Measurements from ENCODE around the gene FYN.

FYN gene

GRCh38 chr6:111730864-111731263 is 142.4 kb downstream of the FYN start:
- Mint-ChIP-seq H3K27me3 (ENCODE audit: low read depth) (no peaks in the 10 kb centered on the region), H3K4me1 (ENCODE audit: low read depth) (peaks cover 33% of the 10 kb centered on the region), H3K9me3 (no peaks in the 10 kb centered on the region), H3K36me3 (ENCODE audit: low read depth) (peaks cover 35% of the 10 kb centered on the region), H3K27ac (no peak overlapping the region), H3K4me3 (no peak overlapping the region)
- DNase-seq (ENCODE audit: low spot score) = no peak

DNA sequence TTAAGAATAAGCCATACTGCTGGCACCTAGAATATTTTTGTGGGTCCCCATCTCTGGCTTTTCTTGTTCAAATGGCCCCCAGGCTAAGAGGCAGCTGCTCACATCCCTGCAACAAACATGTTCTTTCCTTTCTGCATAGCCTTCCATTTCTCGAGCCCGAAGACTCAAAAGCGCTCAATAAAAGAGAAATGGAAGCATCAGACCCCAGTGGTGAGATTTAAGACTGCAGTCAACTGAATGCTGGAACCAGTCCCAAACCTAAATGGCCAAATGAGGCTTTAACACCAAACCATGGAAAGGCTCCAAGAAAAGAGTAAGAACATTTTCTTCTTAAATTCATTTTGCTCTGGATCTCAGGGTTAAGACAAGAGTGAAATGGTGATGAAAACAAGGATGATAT is 145.4 kb downstream of the FYN start:
- no peaks in the 10 kb centered on the region for H3K27me3 Mint-ChIP-seq (ENCODE audit: low read depth)
- no peak for DNase-seq (ENCODE audit: low spot score)
- H3K4me3 Mint-ChIP-seq = no peak overlapping the region
- H3K4me1 Mint-ChIP-seq (ENCODE audit: low read depth) = peaks cover 40% of the 10 kb centered on the region
- H3K9me3 Mint-ChIP-seq = no peaks in the 10 kb centered on the region
- peaks cover 30% of the 10 kb centered on the region for H3K36me3 Mint-ChIP-seq (ENCODE audit: low read depth)
- H3K27ac Mint-ChIP-seq = no peak overlapping the region

DNA sequence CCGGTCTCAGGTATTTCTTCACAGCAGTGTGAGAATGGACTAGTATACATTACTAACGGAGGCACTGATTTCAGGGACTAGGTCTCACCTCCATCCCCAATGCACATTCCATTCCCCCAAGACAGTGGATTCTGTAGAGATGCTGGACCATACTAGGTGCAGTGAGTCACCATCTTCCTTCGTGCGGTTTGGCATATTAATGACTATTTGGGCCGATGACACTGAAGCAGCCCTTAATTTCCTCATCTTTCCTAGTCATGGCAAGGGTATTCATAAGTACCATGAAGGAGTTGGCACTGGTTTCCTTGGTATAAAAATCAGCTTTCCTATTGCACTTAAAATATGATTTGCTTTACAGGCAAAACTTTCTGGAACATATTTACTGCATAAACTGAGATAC is 146.2 kb downstream of the FYN start:
- Mint-ChIP-seq H3K4me1 (ENCODE audit: low read depth) (peaks cover 47% of the 10 kb centered on the region), H3K4me3 (no peak overlapping the region), H3K9me3 (no peaks in the 10 kb centered on the region), H3K27ac (no peak overlapping the region), H3K27me3 (ENCODE audit: low read depth) (no peaks in the 10 kb centered on the region), H3K36me3 (ENCODE audit: low read depth) (peaks cover 22% of the 10 kb centered on the region)
- no peak for DNase-seq (ENCODE audit: low spot score)

DNA sequence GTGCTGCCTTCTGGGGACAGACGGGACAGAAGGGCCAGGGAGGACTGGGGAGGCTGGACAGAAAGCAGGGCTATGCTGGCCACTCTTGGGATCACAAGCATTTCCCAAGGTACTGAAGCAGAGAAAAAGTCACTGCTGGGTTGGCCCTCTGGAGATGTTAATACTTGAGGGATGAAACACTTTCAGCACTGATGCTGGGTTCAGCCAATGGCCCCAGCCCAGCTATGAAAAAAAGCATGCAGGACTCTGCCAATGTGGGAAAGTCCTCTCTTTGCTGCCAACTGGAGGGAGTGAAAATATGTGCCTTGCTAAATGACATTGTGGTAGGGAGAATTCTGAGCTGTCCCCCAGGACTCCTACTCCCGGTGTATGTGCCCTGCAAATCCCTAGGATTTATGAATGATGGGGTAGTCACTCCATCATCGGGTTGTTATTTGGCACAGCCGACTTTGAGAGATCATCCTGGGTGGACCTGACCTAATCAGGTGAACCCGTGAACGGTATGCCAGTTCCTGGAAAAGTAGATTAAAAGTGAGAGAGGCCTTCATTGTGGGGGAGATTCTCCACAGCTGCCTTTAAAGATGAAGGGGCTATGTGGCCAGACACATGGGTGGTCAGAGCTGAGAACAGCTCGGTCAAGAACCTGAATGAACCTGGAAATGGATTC is 147.7 kb downstream of the FYN start:
- Mint-ChIP-seq H3K4me1 (ENCODE audit: low read depth) (peaks cover 53% of the 10 kb centered on the region), H3K27me3 (ENCODE audit: low read depth) (no peaks in the 10 kb centered on the region), H3K4me3 (no peak overlapping the region), H3K36me3 (ENCODE audit: low read depth) (peaks cover 20% of the 10 kb centered on the region), H3K27ac (peak overlapping the region; percentile 83), H3K9me3 (no peaks in the 10 kb centered on the region)
- no peak for DNase-seq (ENCODE audit: low spot score)

GRCh38 chr6:111724505-111724904 is 148.7 kb downstream of the FYN start:
- peaks cover 25% of the 10 kb centered on the region for H3K36me3 Mint-ChIP-seq (ENCODE audit: low read depth)
- no peaks in the 10 kb centered on the region for H3K27me3 Mint-ChIP-seq (ENCODE audit: low read depth)
- H3K4me1 Mint-ChIP-seq (ENCODE audit: low read depth) = peaks cover 51% of the 10 kb centered on the region
- no peaks in the 10 kb centered on the region for H3K9me3 Mint-ChIP-seq
- H3K27ac Mint-ChIP-seq = peak overlapping the region; percentile 83
- H3K4me3 Mint-ChIP-seq = peak overlapping the region; percentile 78
- no peak for DNase-seq (ENCODE audit: low spot score)

DNA sequence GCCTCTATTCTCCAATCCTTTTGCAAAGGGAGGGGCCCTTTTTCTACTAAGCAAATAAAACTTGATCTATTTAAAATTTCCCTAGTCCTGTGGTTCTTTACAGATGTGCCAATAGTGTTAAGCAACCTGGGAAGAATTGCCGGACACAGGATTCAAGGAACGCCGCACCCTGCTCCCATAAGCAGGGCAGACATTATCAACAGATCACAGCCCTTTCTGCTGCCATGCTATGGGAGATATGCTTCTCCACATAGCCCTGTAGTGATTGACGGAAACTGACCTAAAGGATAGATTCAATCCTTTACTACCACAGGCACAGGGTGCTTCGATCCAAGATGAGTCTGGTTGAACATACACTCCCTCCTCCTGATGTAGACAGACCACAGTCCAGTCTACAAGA is 149.2 kb downstream of the FYN start:
- Mint-ChIP-seq H3K4me1 (ENCODE audit: low read depth) (peaks cover 51% of the 10 kb centered on the region), H3K27ac (peak overlapping the region; percentile 83), H3K9me3 (no peaks in the 10 kb centered on the region), H3K27me3 (ENCODE audit: low read depth) (no peaks in the 10 kb centered on the region), H3K4me3 (peak overlapping the region; percentile 78), H3K36me3 (ENCODE audit: low read depth) (peaks cover 26% of the 10 kb centered on the region)
- no peak for DNase-seq (ENCODE audit: low spot score)

GRCh38 chr6:111723412-111723970 is 149.8 kb downstream of the FYN start:
- H3K36me3 Mint-ChIP-seq (ENCODE audit: low read depth) = peaks cover 28% of the 10 kb centered on the region
- H3K27me3 Mint-ChIP-seq (ENCODE audit: low read depth) = no peaks in the 10 kb centered on the region
- no peak for DNase-seq (ENCODE audit: low spot score)
- no peaks in the 10 kb centered on the region for H3K9me3 Mint-ChIP-seq
- H3K4me3 Mint-ChIP-seq = no peak overlapping the region
- H3K4me1 Mint-ChIP-seq (ENCODE audit: low read depth) = peaks cover 51% of the 10 kb centered on the region
- H3K27ac Mint-ChIP-seq = no peak overlapping the region

- H3K4me1 Mint-ChIP-seq (ENCODE audit: low read depth) = peaks cover 52% of the 10 kb centered on the region
- no peaks in the 10 kb centered on the region for H3K9me3 Mint-ChIP-seq
- H3K4me3 Mint-ChIP-seq = no peak overlapping the region
- H3K27me3 Mint-ChIP-seq (ENCODE audit: low read depth) = no peaks in the 10 kb centered on the region
- H3K36me3 Mint-ChIP-seq (ENCODE audit: low read depth) = peaks cover 32% of the 10 kb centered on the region
- DNase-seq (ENCODE audit: low spot score) = no peak
- H3K27ac Mint-ChIP-seq = no peak overlapping the region
These were observed 151.0 kb downstream of the FYN start for GRCh38 chr6:111722179-111722731.

GRCh38 chr6:111721753-111722154 is 151.5 kb downstream of the FYN start:
- H3K4me1 Mint-ChIP-seq (ENCODE audit: low read depth) = peaks cover 50% of the 10 kb centered on the region
- no peaks in the 10 kb centered on the region for H3K9me3 Mint-ChIP-seq
- no peaks in the 10 kb centered on the region for H3K27me3 Mint-ChIP-seq (ENCODE audit: low read depth)
- peaks cover 30% of the 10 kb centered on the region for H3K36me3 Mint-ChIP-seq (ENCODE audit: low read depth)
- H3K4me3 Mint-ChIP-seq = no peak overlapping the region
- no peak for DNase-seq (ENCODE audit: low spot score)
- H3K27ac Mint-ChIP-seq = no peak overlapping the region

- H3K27ac Mint-ChIP-seq = no peak overlapping the region
- no peak for DNase-seq (ENCODE audit: low spot score)
- H3K36me3 Mint-ChIP-seq (ENCODE audit: low read depth) = peaks cover 33% of the 10 kb centered on the region
- H3K27me3 Mint-ChIP-seq (ENCODE audit: low read depth) = no peaks in the 10 kb centered on the region
- peaks cover 48% of the 10 kb centered on the region for H3K4me1 Mint-ChIP-seq (ENCODE audit: low read depth)
- no peak overlapping the region for H3K4me3 Mint-ChIP-seq
- H3K9me3 Mint-ChIP-seq = no peaks in the 10 kb centered on the region
These were observed 152.2 kb downstream of the FYN start for GRCh38 chr6:111720931-111721496.

DNA sequence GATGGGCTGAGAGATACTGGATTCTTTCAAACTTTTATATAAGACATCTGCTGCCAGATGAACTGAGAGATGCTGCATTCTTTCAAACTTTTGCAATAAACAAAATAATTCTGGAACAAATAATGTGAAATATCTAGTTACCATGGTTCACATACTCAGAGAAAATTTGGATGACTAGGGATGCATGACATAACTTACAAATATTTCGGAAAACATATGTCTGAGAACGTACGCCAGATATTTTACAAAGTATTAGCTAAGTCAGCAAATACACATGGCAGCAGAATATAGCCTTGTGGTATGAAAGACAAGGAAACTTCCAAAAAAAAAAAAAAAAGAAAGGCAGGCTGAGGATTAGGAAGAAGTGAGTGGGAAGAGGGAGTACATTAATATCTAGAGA is 154.3 kb downstream of the FYN start:
- no peaks in the 10 kb centered on the region for H3K27me3 Mint-ChIP-seq (ENCODE audit: low read depth)
- H3K4me3 Mint-ChIP-seq = no peak overlapping the region
- no peak for DNase-seq (ENCODE audit: low spot score)
- H3K27ac Mint-ChIP-seq = no peak overlapping the region
- no peaks in the 10 kb centered on the region for H3K9me3 Mint-ChIP-seq
- H3K4me1 Mint-ChIP-seq (ENCODE audit: low read depth) = peaks cover 45% of the 10 kb centered on the region
- H3K36me3 Mint-ChIP-seq (ENCODE audit: low read depth) = peaks cover 40% of the 10 kb centered on the region

DNA sequence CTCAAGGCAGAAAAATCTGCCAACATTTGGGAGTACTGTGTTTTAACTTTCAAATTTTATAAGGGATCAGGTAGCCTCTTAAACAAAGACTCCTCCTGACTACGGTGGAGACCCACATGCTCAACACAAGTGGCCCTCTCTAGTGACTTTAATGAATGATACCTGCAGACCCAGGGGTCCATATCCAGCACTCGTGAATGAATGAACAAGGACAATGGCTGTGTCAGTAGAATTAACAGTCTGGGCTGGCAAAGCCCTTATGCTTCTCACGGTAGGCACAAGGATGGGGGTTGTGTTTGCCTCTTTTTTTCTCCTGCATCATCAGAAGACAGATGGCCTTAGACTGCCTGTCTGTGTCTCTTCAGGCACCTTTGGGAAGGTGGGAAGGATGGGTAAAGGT is 154.9 kb downstream of the FYN start:
- Mint-ChIP-seq H3K27me3 (ENCODE audit: low read depth) (no peaks in the 10 kb centered on the region), H3K4me3 (no peak overlapping the region), H3K9me3 (no peaks in the 10 kb centered on the region), H3K27ac (no peak overlapping the region), H3K4me1 (ENCODE audit: low read depth) (peaks cover 42% of the 10 kb centered on the region), H3K36me3 (ENCODE audit: low read depth) (peaks cover 45% of the 10 kb centered on the region)
- DNase-seq (ENCODE audit: low spot score) = no peak

DNA sequence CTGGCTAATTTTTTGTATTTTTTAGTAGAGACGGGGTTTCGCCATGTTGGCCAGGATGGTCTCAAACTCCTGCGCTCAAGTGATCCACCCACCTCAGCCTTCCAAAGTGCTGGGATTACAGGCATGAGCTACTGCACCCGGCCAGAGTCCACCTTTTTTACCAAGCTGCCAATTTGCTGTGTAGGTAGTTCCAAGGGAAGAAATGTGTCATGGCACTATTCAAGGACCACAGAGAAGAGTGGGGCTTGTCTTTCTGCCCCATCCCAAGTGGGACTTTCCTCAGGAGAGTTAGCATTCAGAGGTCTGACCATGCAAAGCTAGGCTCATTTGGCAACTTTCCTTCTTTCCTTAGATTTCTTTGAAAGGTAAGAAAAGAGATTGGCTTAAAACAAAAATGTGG is 155.6 kb downstream of the FYN start:
- no peak overlapping the region for H3K27ac Mint-ChIP-seq
- no peak overlapping the region for H3K4me3 Mint-ChIP-seq
- peaks cover 39% of the 10 kb centered on the region for H3K4me1 Mint-ChIP-seq (ENCODE audit: low read depth)
- DNase-seq (ENCODE audit: low spot score) = no peak
- no peaks in the 10 kb centered on the region for H3K27me3 Mint-ChIP-seq (ENCODE audit: low read depth)
- H3K36me3 Mint-ChIP-seq (ENCODE audit: low read depth) = peaks cover 51% of the 10 kb centered on the region
- no peaks in the 10 kb centered on the region for H3K9me3 Mint-ChIP-seq

DNA sequence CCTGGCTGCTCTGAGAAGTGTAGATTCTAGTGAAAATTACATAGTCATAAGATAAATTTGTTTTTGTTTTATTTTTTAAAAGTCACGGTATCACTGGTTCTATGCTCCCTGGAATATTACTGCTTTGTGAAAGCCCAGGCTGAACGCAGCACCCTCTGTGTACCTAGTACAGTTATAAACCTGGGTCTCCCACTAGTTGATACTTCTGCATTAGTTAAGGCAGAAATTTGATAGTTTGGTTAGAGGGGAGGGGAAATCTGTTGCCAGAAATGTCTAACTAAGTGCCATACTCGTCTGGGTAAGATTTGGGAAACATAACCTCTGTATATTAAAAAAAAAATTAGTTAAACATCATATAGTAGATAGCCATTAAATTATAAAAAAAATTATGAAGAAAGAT is 156.9 kb downstream of the FYN start:
- Mint-ChIP-seq H3K9me3 (no peaks in the 10 kb centered on the region), H3K27me3 (ENCODE audit: low read depth) (no peaks in the 10 kb centered on the region), H3K27ac (no peak overlapping the region), H3K4me3 (no peak overlapping the region), H3K36me3 (ENCODE audit: low read depth) (peaks cover 58% of the 10 kb centered on the region), H3K4me1 (ENCODE audit: low read depth) (peaks cover 32% of the 10 kb centered on the region)
- DNase-seq (ENCODE audit: low spot score) = no peak

All from T-helper 2 cell treated with Interferon-gamma antibody and Interleukin-4, amounts not matched to agents 5 μg/mL and 100 μg/mL, for 36 hours (primary cell).